OCI-LY3 (cell line): ENCODE results near the gene RPE65.

Experiments used
- H2AFZ ChIP-seq: fragments of 200-600, 300-600 bp; shearing (Covaris generic); 2 replicates; pipeline ENCODE4 v1.6.0; 2014; ENCODE audit warnings: antibody characterized with exemption, low read depth, low read length
- H3K27ac ChIP-seq: fragments of 200-600, 300-600 bp; sonication (generic); 2 replicates; pipeline ENCODE4 v1.5.1; 2014; ENCODE audit warnings: mild to moderate bottlenecking, low read length, moderate library complexity, mixed read lengths
- H3K27me3 ChIP-seq: fragments of 200-600, 300-600 bp; sonication (generic); 2 replicates; pipeline ENCODE4 v1.6.1; 2014; ENCODE audit warnings: low read depth, low read length, mixed read lengths
- H3K36me3 ChIP-seq: fragments of 200-600, 300-600 bp; sonication (generic); replicated peaks from 2 replicates; pipeline ENCODE3; 2014; ENCODE audit warnings: low read depth, low read length, mixed read lengths
- H3K4me1 ChIP-seq: fragments of 300-600, 200-600 bp; sonication (generic); 2 replicates; pipeline ENCODE4 v1.6.1; 2014; ENCODE audit warnings: low read length, mixed read lengths
- H3K4me2 ChIP-seq: fragments of 200-600, 300-600 bp; sonication (generic); 2 replicates; pipeline ENCODE4 v1.6.1; 2014; ENCODE audit warnings: low read length, mixed read lengths
- H3K4me3 ChIP-seq: fragments of 300-600, 200-600 bp; sonication (generic); 2 replicates; pipeline ENCODE4 v1.5.1; 2014; ENCODE audit warnings: antibody characterized with exemption, mild to moderate bottlenecking, low read length, moderate library complexity
- H3K79me2 ChIP-seq: fragments of 300-600, 200-600 bp; shearing (Covaris generic); 2 replicates; pipeline ENCODE4 v1.6.1; 2014; ENCODE audit warnings: mild to moderate bottlenecking, low read length, mixed read lengths
- H3K9ac ChIP-seq: fragments of 300-600, 200-600 bp; shearing (Covaris generic); 2 replicates; pipeline ENCODE4 v1.6.0; 2014; ENCODE audit warnings: mild to moderate bottlenecking, low read length, moderate library complexity
- H3K9me3 ChIP-seq: fragments of 200-600, 300-600 bp; shearing (Covaris generic); 2 replicates; pipeline ENCODE4 v1.6.1; 2014; ENCODE audit warnings: low read length, mixed read lengths; ENCODE audit not compliant: insufficient read depth
- H4K20me1 ChIP-seq: fragments of 200-600, 300-600 bp; sonication (generic); 2 replicates; pipeline ENCODE4 v1.6.1; 2016; ENCODE audit warnings: low read length, mixed read lengths; ENCODE audit not compliant: insufficient read depth
- EZH2phosphoT487 ChIP-seq: fragments of 200-600 bp; shearing (Covaris generic); IDR thresholded peaks from 2 replicates; pipeline ENCODE4 v1.6.1; 2018; ENCODE audit warnings: antibody characterized with exemption, mixed run types, low read depth
- TF ChIP-seq, protein P1 (sequence below): fragments of 200-600, 300-600 bp; sonication (generic); IDR thresholded peaks from 2 replicates; pipeline ENCODE4 v1.5.1; 2014; ENCODE audit warnings: antibody characterized with exemption, low read length, low read depth

RPE65 gene

DNA sequence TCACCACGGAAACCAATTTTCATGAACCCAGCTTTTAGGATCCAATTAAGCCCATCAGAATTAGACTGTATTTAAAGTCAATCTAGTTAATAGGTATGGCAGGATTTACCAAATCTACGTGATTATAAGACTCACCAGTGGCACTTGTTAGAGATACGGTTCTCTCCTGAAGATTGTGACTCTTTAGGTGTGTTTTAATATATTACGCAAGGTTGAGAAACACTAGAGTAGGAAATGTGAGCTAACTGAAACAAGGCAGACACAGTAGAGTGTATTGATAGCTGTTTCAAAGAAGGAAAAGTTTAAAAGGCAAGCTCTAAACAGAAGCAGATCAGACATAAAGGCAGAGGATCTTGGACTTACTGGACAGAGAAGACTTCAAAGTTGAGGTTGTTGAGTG lies 11.2 kb upstream of the RPE65 start:
- H3K36me3 ChIP-seq, result no peaks in the 10 kb centered on the region
- H3K4me3 ChIP-seq, result no peak overlapping the region
- H2AFZ ChIP-seq, result no peak overlapping the region
- TF ChIP-seq, protein P1, sequence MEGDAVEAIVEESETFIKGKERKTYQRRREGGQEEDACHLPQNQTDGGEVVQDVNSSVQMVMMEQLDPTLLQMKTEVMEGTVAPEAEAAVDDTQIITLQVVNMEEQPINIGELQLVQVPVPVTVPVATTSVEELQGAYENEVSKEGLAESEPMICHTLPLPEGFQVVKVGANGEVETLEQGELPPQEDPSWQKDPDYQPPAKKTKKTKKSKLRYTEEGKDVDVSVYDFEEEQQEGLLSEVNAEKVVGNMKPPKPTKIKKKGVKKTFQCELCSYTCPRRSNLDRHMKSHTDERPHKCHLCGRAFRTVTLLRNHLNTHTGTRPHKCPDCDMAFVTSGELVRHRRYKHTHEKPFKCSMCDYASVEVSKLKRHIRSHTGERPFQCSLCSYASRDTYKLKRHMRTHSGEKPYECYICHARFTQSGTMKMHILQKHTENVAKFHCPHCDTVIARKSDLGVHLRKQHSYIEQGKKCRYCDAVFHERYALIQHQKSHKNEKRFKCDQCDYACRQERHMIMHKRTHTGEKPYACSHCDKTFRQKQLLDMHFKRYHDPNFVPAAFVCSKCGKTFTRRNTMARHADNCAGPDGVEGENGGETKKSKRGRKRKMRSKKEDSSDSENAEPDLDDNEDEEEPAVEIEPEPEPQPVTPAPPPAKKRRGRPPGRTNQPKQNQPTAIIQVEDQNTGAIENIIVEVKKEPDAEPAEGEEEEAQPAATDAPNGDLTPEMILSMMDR, result no peak
- no peak overlapping the region for H3K9ac ChIP-seq
- no peaks in the 10 kb centered on the region for H4K20me1 ChIP-seq
- no peak overlapping the region for H3K27ac ChIP-seq
- no peaks in the 10 kb centered on the region for H3K9me3 ChIP-seq
- H3K4me2 ChIP-seq, result no peak overlapping the region
- no peaks in the 10 kb centered on the region for H3K79me2 ChIP-seq
- H3K4me1 ChIP-seq, result no peaks in the 10 kb centered on the region
- no peaks in the 10 kb centered on the region for H3K27me3 ChIP-seq

DNA sequence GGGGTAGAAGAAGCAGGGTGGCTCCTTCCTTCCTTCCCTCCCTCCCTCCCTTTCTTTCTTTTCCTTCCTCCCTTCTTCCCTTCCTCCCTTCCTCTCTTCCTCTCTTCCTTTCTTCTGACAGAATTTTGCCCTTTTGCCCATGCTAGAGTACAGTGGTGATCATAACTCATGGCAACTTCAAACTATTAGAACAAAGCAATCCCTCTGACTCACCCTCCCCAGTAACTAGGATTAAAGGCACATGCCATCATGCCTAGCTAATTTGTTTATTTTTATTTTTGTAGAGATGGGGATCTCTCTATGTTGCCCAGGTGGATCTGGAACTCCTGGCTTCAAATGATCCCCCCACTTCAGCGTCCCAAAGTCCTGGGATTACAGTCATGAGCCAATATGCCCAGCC lies 10.0 kb upstream of the RPE65 start:
- Histone ChIP-seq H3K9ac (no peak overlapping the region), H3K4me2 (no peak overlapping the region), H3K27me3 (no peaks in the 10 kb centered on the region), H2AFZ (no peak overlapping the region), H3K9me3 (no peaks in the 10 kb centered on the region), H3K4me1 (no peaks in the 10 kb centered on the region), H3K79me2 (no peaks in the 10 kb centered on the region), H4K20me1 (no peaks in the 10 kb centered on the region), H3K4me3 (no peak overlapping the region), H3K27ac (no peak overlapping the region), H3K36me3 (no peaks in the 10 kb centered on the region)
- TF ChIP-seq EZH2phosphoT487, result no peak
- TF ChIP-seq, protein P1, result no peak

GRCh38 chr1:68459091-68459490 lies 9.3 kb upstream of the RPE65 start:
- Histone ChIP-seq H3K79me2 (no peaks in the 10 kb centered on the region), H4K20me1 (no peaks in the 10 kb centered on the region), H3K4me2 (no peak overlapping the region), H2AFZ (no peak overlapping the region), H3K36me3 (no peaks in the 10 kb centered on the region), H3K4me1 (no peaks in the 10 kb centered on the region), H3K27ac (no peak overlapping the region), H3K27me3 (no peaks in the 10 kb centered on the region), H3K9ac (no peak overlapping the region), H3K4me3 (no peak overlapping the region), H3K9me3 (no peaks in the 10 kb centered on the region)
- no peak for TF ChIP-seq EZH2phosphoT487
- TF ChIP-seq, protein P1, result no peak

GRCh38 chr1:68456202-68456601 lies 6.4 kb upstream of the RPE65 start:
- H3K27ac ChIP-seq, result no peak overlapping the region
- H4K20me1 ChIP-seq, result no peaks in the 10 kb centered on the region
- TF ChIP-seq, protein P1, result no peak
- TF ChIP-seq EZH2phosphoT487, result no peak
- no peaks in the 10 kb centered on the region for H3K4me1 ChIP-seq
- no peak overlapping the region for H3K4me2 ChIP-seq
- H3K27me3 ChIP-seq, result no peaks in the 10 kb centered on the region
- no peaks in the 10 kb centered on the region for H3K79me2 ChIP-seq
- no peak overlapping the region for H2AFZ ChIP-seq
- H3K4me3 ChIP-seq, result no peak overlapping the region
- no peaks in the 10 kb centered on the region for H3K9me3 ChIP-seq
- no peaks in the 10 kb centered on the region for H3K36me3 ChIP-seq
- no peak overlapping the region for H3K9ac ChIP-seq
